Measurements from ENCODE around the gene MAPKAPK2. TPM values are rescaled to one million over a fixed set of nuclear protein-coding genes. Genes with fewer than 3 reads are reported as not detected.

MAPKAPK2 gene
- total RNA-seq, 1 donor from 2014 or later = 98.8 TPM

- no peaks in the 10 kb centered on the region for H3K27me3 Mint-ChIP-seq (ENCODE audit: low read depth)
- no peak for DNase-seq (ENCODE audit: low spot score)
- peaks cover 4% of the 10 kb centered on the region for H3K36me3 Mint-ChIP-seq (ENCODE audit: low read depth)
- no peaks in the 10 kb centered on the region for H3K9me3 Mint-ChIP-seq
- H3K4me1 Mint-ChIP-seq (ENCODE audit: low read depth) = peaks cover 54% of the 10 kb centered on the region
- intact Hi-C loops (cut with micrococcal nuclease) = no loop called here
- no peak overlapping the region for H3K4me3 Mint-ChIP-seq (ENCODE audit: low read depth)
- H3K27ac Mint-ChIP-seq = no peak overlapping the region
Observed at GRCh38 chr1:206723805-206724472, 39.2 kb downstream of the MAPKAPK2 start.

GRCh38 chr1:206725109-206725963, 40.6 kb downstream of the MAPKAPK2 start:
- peaks cover 18% of the 10 kb centered on the region for H3K36me3 Mint-ChIP-seq (ENCODE audit: low read depth)
- intact Hi-C loops (cut with micrococcal nuclease) = loop anchor here (1.0 to 5.0 kb wide), 3 partner anchors 88 to 257 kb away; partner anchors contain the start of gene DYRK3
- no peaks in the 10 kb centered on the region for H3K9me3 Mint-ChIP-seq
- no peak overlapping the region for H3K27ac Mint-ChIP-seq
- no peaks in the 10 kb centered on the region for H3K27me3 Mint-ChIP-seq (ENCODE audit: low read depth)
- no peak overlapping the region for H3K4me3 Mint-ChIP-seq (ENCODE audit: low read depth)
- H3K4me1 Mint-ChIP-seq (ENCODE audit: low read depth) = peaks cover 52% of the 10 kb centered on the region
- DNase-seq (ENCODE audit: low spot score) = peak; percentile 45

GRCh38 chr1:206727981-206728696, 43.4 kb downstream of the MAPKAPK2 start:
- no peak for DNase-seq (ENCODE audit: low spot score)
- Mint-ChIP-seq H3K36me3 (ENCODE audit: low read depth) (peaks cover 44% of the 10 kb centered on the region), H3K9me3 (no peaks in the 10 kb centered on the region), H3K27me3 (ENCODE audit: low read depth) (no peaks in the 10 kb centered on the region), H3K27ac (peak overlapping the region; percentile 69), H3K4me3 (ENCODE audit: low read depth) (no peak overlapping the region), H3K4me1 (ENCODE audit: low read depth) (peaks cover 41% of the 10 kb centered on the region)
- intact Hi-C loops (cut with micrococcal nuclease) = loop anchor here (5.0 kb wide), 2 partner anchors 91 to 254 kb away; partner anchors contain the start of gene DYRK3

- Mint-ChIP-seq H3K27me3 (ENCODE audit: low read depth) (no peaks in the 10 kb centered on the region), H3K9me3 (no peaks in the 10 kb centered on the region), H3K4me1 (ENCODE audit: low read depth) (peaks cover 41% of the 10 kb centered on the region), H3K27ac (no peak overlapping the region), H3K36me3 (ENCODE audit: low read depth) (peaks cover 47% of the 10 kb centered on the region), H3K4me3 (ENCODE audit: low read depth) (no peak overlapping the region)
- no peak for DNase-seq (ENCODE audit: low spot score)
- intact Hi-C loops (cut with micrococcal nuclease) = loop anchor here (5.0 kb wide), 2 partner anchors 91 to 254 kb away; partner anchors contain the start of gene DYRK3
Observed at GRCh38 chr1:206728697-206728987, 43.9 kb downstream of the MAPKAPK2 start.

GRCh38 chr1:206729050-206729449, 44.3 kb downstream of the MAPKAPK2 start:
- H3K9me3 Mint-ChIP-seq = no peaks in the 10 kb centered on the region
- H3K27ac Mint-ChIP-seq = no peak overlapping the region
- H3K4me1 Mint-ChIP-seq (ENCODE audit: low read depth) = peaks cover 37% of the 10 kb centered on the region
- intact Hi-C loops (cut with micrococcal nuclease) = loop anchor here (5.0 kb wide), 2 partner anchors 92 to 253 kb away; partner anchors contain the start of gene DYRK3
- H3K36me3 Mint-ChIP-seq (ENCODE audit: low read depth) = peaks cover 49% of the 10 kb centered on the region
- no peak for DNase-seq (ENCODE audit: low spot score)
- no peak overlapping the region for H3K4me3 Mint-ChIP-seq (ENCODE audit: low read depth)
- H3K27me3 Mint-ChIP-seq (ENCODE audit: low read depth) = no peaks in the 10 kb centered on the region

- Mint-ChIP-seq H3K27ac (no peak overlapping the region), H3K4me3 (ENCODE audit: low read depth) (no peak overlapping the region), H3K27me3 (ENCODE audit: low read depth) (no peaks in the 10 kb centered on the region), H3K4me1 (ENCODE audit: low read depth) (peaks cover 37% of the 10 kb centered on the region), H3K36me3 (ENCODE audit: low read depth) (peaks cover 54% of the 10 kb centered on the region), H3K9me3 (no peaks in the 10 kb centered on the region)
- no peak for DNase-seq (ENCODE audit: low spot score)
- intact Hi-C loops (cut with micrococcal nuclease) = loop anchor here (5.0 kb wide), 2 partner anchors 92 to 253 kb away; partner anchors contain the start of gene DYRK3
Observed at GRCh38 chr1:206729507-206729906, 44.8 kb downstream of the MAPKAPK2 start.

GRCh38 chr1:206732508-206732907, 47.8 kb downstream of the MAPKAPK2 start:
- Mint-ChIP-seq H3K4me3 (ENCODE audit: low read depth) (no peak overlapping the region), H3K4me1 (ENCODE audit: low read depth) (peaks cover 32% of the 10 kb centered on the region), H3K27me3 (ENCODE audit: low read depth) (no peaks in the 10 kb centered on the region), H3K27ac (no peak overlapping the region), H3K9me3 (no peaks in the 10 kb centered on the region), H3K36me3 (ENCODE audit: low read depth) (peaks cover 81% of the 10 kb centered on the region)
- DNase-seq (ENCODE audit: low spot score) = no peak
- intact Hi-C loops (cut with micrococcal nuclease) = no loop called here

- intact Hi-C loops (cut with micrococcal nuclease) = no loop called here
- H3K9me3 Mint-ChIP-seq = no peaks in the 10 kb centered on the region
- DNase-seq (ENCODE audit: low spot score) = no peak
- peak overlapping the region; percentile 21 for H3K27ac Mint-ChIP-seq
- no peaks in the 10 kb centered on the region for H3K27me3 Mint-ChIP-seq (ENCODE audit: low read depth)
- H3K36me3 Mint-ChIP-seq (ENCODE audit: low read depth) = peaks cover 86% of the 10 kb centered on the region
- peaks cover 37% of the 10 kb centered on the region for H3K4me1 Mint-ChIP-seq (ENCODE audit: low read depth)
- H3K4me3 Mint-ChIP-seq (ENCODE audit: low read depth) = no peak overlapping the region
Observed at GRCh38 chr1:206732992-206733391, 48.3 kb downstream of the MAPKAPK2 start.

GRCh38 chr1:206734499-206735142, 49.9 kb downstream of the MAPKAPK2 start:
- Mint-ChIP-seq H3K9me3 (no peaks in the 10 kb centered on the region), H3K27me3 (ENCODE audit: low read depth) (no peaks in the 10 kb centered on the region), H3K4me1 (ENCODE audit: low read depth) (peaks cover 47% of the 10 kb centered on the region), H3K4me3 (ENCODE audit: low read depth) (no peak overlapping the region), H3K36me3 (ENCODE audit: low read depth) (peaks cover 90% of the 10 kb centered on the region), H3K27ac (peak overlapping the region; percentile 40)
- peak; percentile 63 for DNase-seq (ENCODE audit: low spot score)
- intact Hi-C loops (cut with micrococcal nuclease) = loop anchor here (1.0 kb wide), 1 partner anchor 74 kb away; no protein-coding TSS in a partner anchor

GRCh38 chr1:206735553-206736031, 50.9 kb downstream of the MAPKAPK2 start:
- no peak overlapping the region for H3K4me3 Mint-ChIP-seq (ENCODE audit: low read depth)
- no peak overlapping the region for H3K27ac Mint-ChIP-seq
- H3K9me3 Mint-ChIP-seq = no peaks in the 10 kb centered on the region
- intact Hi-C loops (cut with micrococcal nuclease) = no loop called here
- no peak for DNase-seq (ENCODE audit: low spot score)
- no peaks in the 10 kb centered on the region for H3K27me3 Mint-ChIP-seq (ENCODE audit: low read depth)
- peaks cover 80% of the 10 kb centered on the region for H3K36me3 Mint-ChIP-seq (ENCODE audit: low read depth)
- H3K4me1 Mint-ChIP-seq (ENCODE audit: low read depth) = peaks cover 56% of the 10 kb centered on the region

- no peaks in the 10 kb centered on the region for H3K9me3 Mint-ChIP-seq
- H3K4me1 Mint-ChIP-seq (ENCODE audit: low read depth) = peaks cover 69% of the 10 kb centered on the region
- no peaks in the 10 kb centered on the region for H3K27me3 Mint-ChIP-seq (ENCODE audit: low read depth)
- H3K27ac Mint-ChIP-seq = peak overlapping the region; percentile 47
- H3K4me3 Mint-ChIP-seq (ENCODE audit: low read depth) = no peak overlapping the region
- H3K36me3 Mint-ChIP-seq (ENCODE audit: low read depth) = peaks cover 73% of the 10 kb centered on the region
- intact Hi-C loops (cut with micrococcal nuclease) = no loop called here
- DNase-seq (ENCODE audit: low spot score) = no peak
Observed at GRCh38 chr1:206736878-206737728, 52.4 kb downstream of the MAPKAPK2 start.
